Measurements from ENCODE around the gene PLA2G6.

DNA sequence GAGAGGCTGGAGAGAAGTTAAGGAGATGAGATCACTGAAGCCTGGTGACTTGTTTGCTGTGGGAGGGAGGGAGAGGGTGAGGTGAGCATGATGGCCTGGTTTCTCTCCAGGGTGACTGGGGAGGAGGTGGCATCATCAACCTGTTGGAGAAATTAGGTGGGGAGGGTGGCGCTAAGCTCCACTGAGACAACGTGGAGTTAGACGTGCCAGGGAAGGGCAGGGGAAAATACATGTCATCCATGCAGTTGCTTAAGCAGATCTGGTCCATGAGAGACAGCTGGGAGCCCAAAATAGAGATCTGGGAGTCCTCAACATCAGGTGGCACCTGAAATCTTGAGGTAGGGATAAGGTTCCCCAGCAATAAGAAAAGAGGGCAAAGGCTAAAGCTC lies 10.8 kb upstream of the PLA2G6 start:
- TF ChIP-seq, protein P1, sequence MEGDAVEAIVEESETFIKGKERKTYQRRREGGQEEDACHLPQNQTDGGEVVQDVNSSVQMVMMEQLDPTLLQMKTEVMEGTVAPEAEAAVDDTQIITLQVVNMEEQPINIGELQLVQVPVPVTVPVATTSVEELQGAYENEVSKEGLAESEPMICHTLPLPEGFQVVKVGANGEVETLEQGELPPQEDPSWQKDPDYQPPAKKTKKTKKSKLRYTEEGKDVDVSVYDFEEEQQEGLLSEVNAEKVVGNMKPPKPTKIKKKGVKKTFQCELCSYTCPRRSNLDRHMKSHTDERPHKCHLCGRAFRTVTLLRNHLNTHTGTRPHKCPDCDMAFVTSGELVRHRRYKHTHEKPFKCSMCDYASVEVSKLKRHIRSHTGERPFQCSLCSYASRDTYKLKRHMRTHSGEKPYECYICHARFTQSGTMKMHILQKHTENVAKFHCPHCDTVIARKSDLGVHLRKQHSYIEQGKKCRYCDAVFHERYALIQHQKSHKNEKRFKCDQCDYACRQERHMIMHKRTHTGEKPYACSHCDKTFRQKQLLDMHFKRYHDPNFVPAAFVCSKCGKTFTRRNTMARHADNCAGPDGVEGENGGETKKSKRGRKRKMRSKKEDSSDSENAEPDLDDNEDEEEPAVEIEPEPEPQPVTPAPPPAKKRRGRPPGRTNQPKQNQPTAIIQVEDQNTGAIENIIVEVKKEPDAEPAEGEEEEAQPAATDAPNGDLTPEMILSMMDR (IDR thresholded peaks at IDR 0.05) = no peak
- TF ChIP-seq POLR2AphosphoS5 (IDR thresholded peaks at IDR 0.05) (no peak), POLR2A (IDR thresholded peaks at IDR 0.05) (no peak), EP300 (IDR thresholded peaks at IDR 0.05) (no peak)

All from stomach (tissue), 4 donors.